Myocyte (in vitro differentiated cells): Measurements from ENCODE around the gene MT1F. TPM values are rescaled to one million over a fixed set of nuclear protein-coding genes. Genes with fewer than 3 reads are reported as not detected.

ENCODE experiments used
- DNase-seq: peaks from one replicate; pipeline ENCODE4 v3.0.0-alpha.2; 2012; ENCODE audit warnings: low read depth
- total RNA-seq: library from RNA; depleted of rRNA; stranded (reverse); fragments of >200 nt; gene quantifications from 2 replicates; pipeline ENCODE4 v1.2.3, GENCODE V29; 2014

The MT1F gene
- total RNA-seq, 1 donor from 2014 or later, result not detected

DNA sequence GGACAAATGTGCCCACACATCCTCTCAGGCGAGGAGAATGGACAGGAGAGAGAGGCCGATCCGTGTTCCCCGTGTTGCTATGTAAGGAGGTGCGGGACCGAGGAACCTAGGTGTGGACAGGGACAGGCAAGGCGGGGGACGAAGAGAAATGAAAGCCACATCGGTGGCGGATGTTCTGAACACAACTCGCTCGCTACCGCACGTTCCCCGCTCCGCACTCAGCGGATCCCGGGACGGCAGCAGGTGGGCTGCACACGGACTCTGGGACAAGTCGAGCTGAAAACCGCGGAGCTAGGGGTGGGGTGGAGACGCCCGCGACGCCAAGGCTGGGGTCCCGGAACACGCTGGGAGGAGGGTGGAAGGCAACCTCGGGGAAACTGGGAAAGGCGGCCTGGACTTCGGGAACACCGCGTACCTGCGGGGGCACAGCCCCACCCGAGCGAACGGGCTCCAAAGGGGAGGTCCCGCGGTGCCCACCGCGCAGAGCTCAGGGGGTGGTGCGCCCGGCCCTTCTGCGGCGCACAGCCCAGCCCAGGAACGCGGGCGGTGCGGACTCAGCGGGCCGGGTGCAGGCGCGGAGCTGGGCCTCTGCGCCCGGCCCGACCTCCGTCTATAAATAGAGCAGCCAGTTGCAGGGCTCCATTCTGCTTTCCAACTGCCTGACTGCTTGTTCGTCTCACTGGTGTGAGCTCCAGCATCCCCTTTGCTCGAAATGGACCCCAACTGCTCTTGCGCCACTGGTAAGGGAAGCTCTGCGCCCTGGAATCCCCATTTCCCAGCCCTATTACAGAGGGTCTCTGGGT, 32.4 kb upstream of the MT1F start, which contains the start of gene MT1E:
Gene MT1E, plus strand, starts transcription at position 642 of the 803 bp plus-strand sequence. Its CDS starts 71 bp downstream, at position 713.
- DNase-seq, result peak; percentile 91

DNA sequence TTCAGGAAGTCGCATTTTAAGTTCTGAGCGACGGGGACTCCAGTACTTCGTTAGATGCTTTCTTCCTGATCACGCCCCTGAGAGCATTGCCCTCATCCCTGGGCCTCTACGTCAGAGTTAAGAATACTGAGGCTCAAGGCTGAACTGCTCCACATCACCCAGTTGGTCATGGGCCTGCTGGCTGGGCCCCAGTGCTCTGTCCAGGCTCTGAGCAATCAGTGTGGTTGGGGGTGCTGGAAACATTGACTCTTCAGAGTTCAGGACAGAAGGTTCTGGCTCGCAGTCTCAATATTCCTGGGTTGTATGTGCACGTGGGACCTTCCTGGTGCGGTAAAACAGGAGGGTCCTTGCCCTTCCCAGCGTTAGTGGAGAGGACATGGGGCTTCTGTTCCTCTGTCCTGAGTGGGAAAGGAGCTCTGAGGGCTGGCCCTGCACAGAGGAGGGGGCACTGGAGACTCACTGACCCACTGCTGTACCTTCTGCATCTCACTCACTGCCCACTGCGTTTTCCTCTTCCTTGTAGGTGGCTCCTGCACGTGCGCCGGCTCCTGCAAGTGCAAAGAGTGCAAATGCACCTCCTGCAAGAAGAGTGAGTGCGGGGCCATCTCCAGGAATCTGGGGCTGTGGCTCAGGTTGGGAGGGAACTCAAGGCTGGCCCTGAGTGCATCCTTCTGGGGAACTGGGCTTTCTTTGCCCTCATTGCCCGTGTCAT, 31.7 kb upstream of the MT1F start:
- DNase-seq, result peak; percentile 85

- DNase-seq, result no peak
Observed at GRCh38 chr16:56626685-56627084, 31.1 kb upstream of the MT1F start.

GRCh38 chr16:56628486-56629350, 29.0 kb upstream of the MT1F start:
- DNase-seq, result no peak

- DNase-seq, result no peak
Observed at GRCh38 chr16:56629531-56629930, 28.2 kb upstream of the MT1F start.

- DNase-seq, result no peak
Observed at GRCh38 chr16:56630134-56630533, 27.6 kb upstream of the MT1F start.

GRCh38 chr16:56631197-56631596, 26.6 kb upstream of the MT1F start:
- DNase-seq, result no peak

GRCh38 chr16:56631832-56632155, 26.0 kb upstream of the MT1F start:
- no peak for DNase-seq

- DNase-seq, result no peak
Observed at GRCh38 chr16:56632156-56632847, 25.5 kb upstream of the MT1F start, which contains the start of gene MT1M. TSS of gene MT1M (plus strand) at chr16:56632659. CDS start at chr16:56632732, 73 bp downstream.

DNA sequence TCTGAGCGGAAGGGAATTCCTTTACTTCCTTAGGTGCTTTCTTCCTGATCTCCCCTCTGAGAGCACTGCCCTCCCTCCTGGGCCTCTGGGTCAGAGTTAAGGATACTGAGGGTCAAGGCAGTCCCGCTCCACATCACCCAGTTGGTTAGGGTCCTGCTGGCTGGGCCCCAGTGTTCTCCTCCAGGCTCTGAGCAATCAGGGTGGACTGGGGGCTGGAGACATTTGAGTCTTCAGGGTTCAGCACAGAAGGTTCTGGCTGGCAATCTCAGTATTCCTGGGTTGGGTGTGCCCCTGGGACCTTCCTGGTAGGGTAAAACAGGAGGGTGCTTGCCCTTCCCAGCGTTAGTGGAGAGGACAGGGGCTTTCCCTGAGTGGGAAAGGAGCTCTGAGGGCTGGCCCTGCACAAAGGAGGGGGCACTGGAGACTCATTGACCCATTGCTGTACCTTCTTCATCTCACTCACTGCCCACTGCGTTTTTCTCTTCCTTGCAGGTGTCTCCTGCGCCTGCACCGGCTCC, 24.9 kb upstream of the MT1F start:
- DNase-seq, result no peak

- no peak for DNase-seq
Observed at GRCh38 chr16:56633535-56633934, 24.2 kb upstream of the MT1F start.

DNA sequence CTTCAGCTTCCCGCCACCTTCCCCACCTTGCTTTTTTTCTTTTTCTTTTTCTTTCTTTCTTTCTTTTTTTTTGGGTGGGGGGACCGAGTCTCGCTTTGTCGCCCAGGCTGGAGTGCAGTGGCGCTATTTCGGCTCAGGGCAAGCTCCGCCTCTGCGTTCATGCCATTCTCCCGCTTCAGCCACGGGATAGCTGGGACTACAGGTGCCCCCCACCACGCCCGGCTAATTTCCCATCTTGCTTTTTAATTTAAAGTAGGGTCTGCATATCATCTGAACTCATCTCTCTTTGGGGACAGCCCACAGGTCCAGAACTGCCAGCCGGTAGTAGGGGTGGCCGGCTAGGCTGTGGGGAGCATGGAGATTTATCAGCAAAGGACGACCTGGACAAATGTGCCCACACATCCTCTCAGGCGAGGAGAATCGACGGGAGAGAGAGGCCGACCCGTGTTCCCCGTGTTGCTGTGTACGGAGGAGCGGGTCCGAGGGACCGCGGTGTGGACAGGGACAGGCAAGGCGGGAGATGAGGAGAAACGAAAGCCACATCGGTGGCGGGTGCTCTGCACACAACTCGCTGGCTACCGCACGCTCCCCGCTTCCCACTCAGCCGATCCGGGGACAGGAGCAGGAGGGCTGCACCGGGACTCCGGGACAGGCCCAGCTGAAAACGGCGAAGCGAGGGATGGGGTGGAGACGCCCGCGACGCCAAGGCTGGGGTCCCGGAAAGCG, 22.9 kb upstream of the MT1F start:
- DNase-seq, result no peak

DNA sequence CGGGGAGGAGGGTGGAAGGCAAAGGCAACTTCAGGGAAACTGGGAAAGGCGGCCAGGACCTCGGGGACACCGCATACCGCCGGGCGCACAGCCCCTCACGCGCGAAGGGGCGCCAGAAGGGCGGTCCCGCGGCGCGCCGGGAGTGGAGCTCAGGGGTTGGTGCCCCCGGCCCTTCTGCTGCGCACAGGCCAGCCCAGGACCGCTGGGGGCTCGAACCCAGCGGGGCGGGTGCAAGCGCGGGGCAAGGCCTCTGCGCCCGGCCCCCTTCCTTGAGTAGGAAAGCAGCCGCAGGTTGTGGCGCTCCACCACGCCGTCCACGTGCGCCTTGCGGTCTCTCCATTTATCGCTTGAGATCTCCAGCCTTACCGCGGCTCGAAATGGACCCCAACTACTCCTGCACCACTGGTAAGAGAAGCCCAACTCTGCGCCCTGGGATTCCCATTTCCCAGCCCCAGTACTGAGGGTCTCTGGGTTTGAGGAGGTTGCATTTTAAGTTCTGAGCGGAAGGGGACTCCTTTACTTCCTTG, 22.3 kb upstream of the MT1F start:
- DNase-seq, result no peak

GRCh38 chr16:56636616-56637413, 20.9 kb upstream of the MT1F start:
- no peak for DNase-seq

DNA sequence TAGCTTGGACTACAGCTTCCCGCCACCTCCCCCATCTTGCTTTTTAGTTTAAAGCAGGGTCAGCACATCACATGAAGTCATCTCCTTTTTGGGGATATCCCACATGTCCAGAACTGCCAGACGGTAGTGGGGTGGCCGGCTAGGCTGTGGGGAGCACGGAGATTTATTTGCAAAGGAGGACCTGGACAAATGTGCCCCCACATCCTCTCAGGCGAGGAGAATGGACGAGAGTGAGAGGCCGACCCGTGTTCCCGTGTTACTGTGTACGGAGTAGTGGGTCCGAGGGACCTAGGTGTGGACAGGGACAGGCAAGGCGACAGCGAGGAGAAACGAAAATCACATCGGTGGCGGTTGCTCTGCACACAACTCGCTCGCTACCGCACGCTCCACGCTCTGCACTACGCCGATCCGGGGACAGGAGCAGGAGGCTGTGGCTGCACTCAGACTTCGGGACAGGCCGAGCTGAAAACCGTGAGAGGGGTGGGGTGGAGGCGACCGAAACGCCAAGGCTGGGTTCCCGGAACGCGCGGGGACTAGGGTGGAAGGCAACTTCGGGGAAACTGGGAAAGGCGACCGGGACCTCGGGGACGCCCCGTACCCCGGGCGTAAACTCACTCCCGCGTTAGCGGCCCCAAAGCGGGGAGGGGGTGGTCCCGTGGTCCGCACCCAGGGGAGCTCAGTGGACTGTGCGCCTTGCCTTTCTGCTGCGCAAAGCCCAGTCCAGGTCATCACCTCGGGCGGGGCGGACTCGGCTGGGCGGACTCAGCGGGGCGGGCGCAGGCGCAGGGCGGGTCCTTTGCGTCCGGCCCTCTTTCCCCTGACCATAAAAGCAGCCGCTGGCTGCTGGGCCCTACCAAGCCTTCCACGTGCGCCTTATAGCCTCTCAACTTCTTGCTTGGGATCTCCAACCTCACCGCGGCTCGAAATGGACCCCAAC, 19.7 kb upstream of the MT1F start, which contains the start of gene MT1A:
Gene MT1A, plus strand, starts transcription at position 853 of the 937 bp plus-strand sequence. Its CDS starts 73 bp downstream, at position 926.
- no peak for DNase-seq

GRCh38 chr16:56639045-56639444, 18.7 kb upstream of the MT1F start:
- no peak for DNase-seq

GRCh38 chr16:56640076-56640475, 17.7 kb upstream of the MT1F start:
- DNase-seq, result no peak

DNA sequence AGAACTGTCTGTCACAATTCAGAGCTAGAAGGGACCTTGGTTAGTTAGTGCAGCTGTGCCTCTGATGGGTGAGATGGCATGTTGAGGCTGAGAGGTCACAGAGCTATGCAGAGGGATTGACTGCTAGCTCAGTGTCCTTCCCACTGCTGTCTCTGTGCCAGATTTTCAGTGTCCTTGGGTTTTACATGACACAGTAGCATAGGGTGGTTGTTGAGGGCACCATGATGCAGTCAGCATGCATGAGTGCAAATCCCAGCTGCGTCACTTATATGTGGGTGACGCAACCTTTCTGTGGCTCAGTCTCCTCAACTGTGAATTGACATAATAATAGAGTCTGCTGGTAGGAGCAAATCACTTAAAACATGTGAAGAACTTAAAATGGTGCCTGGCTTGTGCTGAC, 16.6 kb upstream of the MT1F start:
- DNase-seq, result peak; percentile 77
